GM23248 (cell line): ENCODE measurements around the gene NPIPB2.
"Not testable (repeated sequence)": the region's sequence is repeated elsewhere in the genome, so short reads cannot be mapped to it uniquely, and the experiment has no call there.

Experiments
- EZH2 ChIP-seq: fragments of 200-600 bp; sonication (generic); IDR thresholded peaks from 2 replicates; pipeline ENCODE4 v1.6.1; 2018; ENCODE audit warnings: antibody characterized with exemption, mild to moderate bottlenecking; ENCODE audit not compliant: insufficient read depth, poor library complexity, severe bottlenecking
- EZH2phosphoT487 ChIP-seq: fragments of 200-600 bp; sonication (generic); IDR thresholded peaks from 2 replicates; pipeline ENCODE4 v1.6.1; 2018; ENCODE audit warnings: antibody characterized with exemption, moderate library complexity, mild to moderate bottlenecking, low read depth; ENCODE audit not compliant: insufficient read depth

- not testable (repeated sequence) for TF ChIP-seq EZH2, EZH2phosphoT487
Observed at GRCh38 chr16:11924046-11924445, 17.8 kb downstream of the NPIPB2 start.
